GM12878 (cell line): Measurements from ENCODE around the gene SCAF8. TPM values are rescaled to one million over a fixed set of nuclear protein-coding genes. Genes with fewer than 3 reads are reported as not detected.

Experiments
- CHD4 ChIP-seq: fragments of 200-600 bp; sonication (generic); IDR thresholded peaks from 2 replicates; pipeline ENCODE4 v1.6.1; 2016; ENCODE audit warnings: mild to moderate bottlenecking
- JUND ChIP-seq: IDR thresholded peaks from 2 replicates; pipeline ENCODE4 v1.6.1; 2012; ENCODE audit warnings: low read depth, mild to moderate bottlenecking, low read length, improper control_type of control experiment, moderate library complexity
- MTA3 ChIP-seq: IDR thresholded peaks from 2 replicates; pipeline ENCODE4 v1.6.1; 2012; ENCODE audit warnings: low read length, inconsistent platforms, borderline replicate concordance
- RELA ChIP-seq: fragments of 450-650 bp; IDR thresholded peaks from 2 replicates; pipeline ENCODE4 v1.8.0; 2014; ENCODE audit warnings: borderline replicate concordance; ENCODE audit not compliant: partially characterized antibody
- RELB ChIP-seq: fragments of 450-650 bp; IDR thresholded peaks from 2 replicates; pipeline ENCODE4 v1.6.1; 2017; ENCODE audit warnings: low read depth, mild to moderate bottlenecking, moderate library complexity
- SRF ChIP-seq, 2 experiments: IDR thresholded peaks; 2 replicates each; pipeline ENCODE4 v1.6.1; 2011; ENCODE audit warnings: low read depth in 2 of 2, low read length in 2 of 2, mild to moderate bottlenecking in 1 of 2, moderate library complexity in 1 of 2
- TCF3 ChIP-seq: IDR thresholded peaks from 2 replicates; pipeline ENCODE4 v1.6.1; 2012; ENCODE audit warnings: low read depth, mild to moderate bottlenecking, low read length, borderline replicate concordance; ENCODE audit not compliant: insufficient read depth
- ZBTB11 ChIP-seq: fragments of 450-650 bp; formaldehyde crosslinking; IDR thresholded peaks from 2 replicates; pipeline ENCODE4 v1.5.0; 2022; ENCODE audit warnings: mild to moderate bottlenecking, missing genetic modification characterization
- ZBTB33 ChIP-seq: fragments of 450-650 bp; IDR thresholded peaks from 2 replicates; pipeline ENCODE4 v1.6.1; 2017; ENCODE audit warnings: mild to moderate bottlenecking
- ZNF217 ChIP-seq: fragments of 450-650 bp; IDR thresholded peaks from 2 replicates; pipeline ENCODE4 v1.6.1; 2017; ENCODE audit warnings: antibody characterized with exemption, mild to moderate bottlenecking
- polyA plus RNA-seq, 11 experiments: library from polyadenylated mRNA; depleted of rRNA in 4 of 11; unstranded in 6 of 11; stranded (reverse) in 5 of 11; fragments of >200 nt; fragmentation: Nextera tagmentation in 4 of 11; fragmentation: Illumina TruSeq in 1 of 11; extraction: Ambion mirVana in 4 of 11; extraction: Trizol in 1 of 11; gene quantifications; 1 replicate in 1 of 11; 2 replicates in 10 of 11; pipeline versions ENCODE4 v1.2.1 to v1.2.3, GENCODE V29; 2011 to 2016; ENCODE audit warnings: inconsistent platforms in 2 of 11, missing spikeins in 2 of 11, low read depth in 1 of 11
- total RNA-seq, 4 experiments: library from RNA; depleted of rRNA in 3 of 4; stranded (reverse); fragments of >200 nt in 3 of 4; fragmentation: Illumina TruSeq in 1 of 4; extraction: Trizol in 1 of 4; gene quantifications; 2 replicates each; pipeline versions ENCODE4 v1.2.1 to v1.2.3, GENCODE V29; 2013 to 2021

SCAF8 gene
- total and polyA plus RNA-seq, 10 of the 15 experiments (the other 5 are each of a cell fraction or from before 2014, with no cell fraction given): 8.1 to 28.8 (median 15.9) TPM

- no peak for TF ChIP-seq ZBTB11 (CRISPR knock-in tag)
- no peak for TF ChIP-seq SRF (IDR thresholded peaks at IDR 0.05; ENCODE audit: low read depth in 2 of 2, low read length in 2 of 2)
- no peak for TF ChIP-seq TCF3
- TF ChIP-seq ZBTB33: no peak
- no peak for TF ChIP-seq CHD4
- TF ChIP-seq ZNF217: no peak
- no peak for TF ChIP-seq JUND
- no peak for TF ChIP-seq RELA
- TF ChIP-seq MTA3: no peak
- TF ChIP-seq RELB: no peak
- TF ChIP-seq, all 136 proteins: peak for 0
Measured at GRCh38 chr6:154745243-154745642, 12.0 kb downstream of the SCAF8 start (continued).
